ENCODE measurements around the gene MYOD1. TPM values are rescaled to one million over a fixed set of nuclear protein-coding genes. Genes with fewer than 3 reads are reported as not detected.

The MYOD1 gene
- total RNA-seq, 1 experiment from 2014 or later = not detected

GRCh38 chr11:17707830-17708229 lies 11.5 kb upstream of the MYOD1 start:
- Histone ChIP-seq H3K4me3 (replicated peaks in 1 of 2; ENCODE audit: low read depth in 1 of 2, low read length in 2 of 2) (no peak overlapping the region), H3K4me1 (ENCODE audit: control insufficient read depth in 1 of 2, insufficient read depth in 2 of 2, low read length in 2 of 2) (no peaks in the 10 kb centered on the region), H3K27ac (ENCODE audit: low read depth, low read length) (no peak overlapping the region), H3K9me3 (ENCODE audit: control insufficient read depth in 1 of 2, insufficient read depth in 1 of 2, low read depth in 1 of 2, low read length in 2 of 2) (no peaks in the 10 kb centered on the region), H3K9ac (ENCODE audit: low read length) (no peak overlapping the region), H3K9me2 (ENCODE audit: insufficient read depth) (no peaks in the 10 kb centered on the region), H3K36me3 (ENCODE audit: control insufficient read depth in 1 of 2, insufficient read depth in 2 of 2, low read length in 2 of 2) (no peaks in the 10 kb centered on the region), H3K4me2 (ENCODE audit: low read length) (no peak overlapping the region), H2AFZ (ENCODE audit: low read depth, low read length, poor library complexity, severe bottlenecking) (no peak overlapping the region), H3K27me3 (ENCODE audit: insufficient read depth, low read length) (peaks cover 10% of the 10 kb centered on the region; the same call in 1 of the 2 replicates), H3K79me2 (ENCODE audit: insufficient read depth, low read length) (no peaks in the 10 kb centered on the region), H4K20me1 (ENCODE audit: insufficient read depth) (no peaks in the 10 kb centered on the region)
- DNase-seq (ENCODE audit: low read depth, low spot score) (no peak), ATAC-seq (no peak)
- TF ChIP-seq YY1 (IDR thresholded peaks at IDR 0.05; ENCODE audit: extremely low read depth, insufficient replicate concordance, low read depth, low read length) = no peak
- no TSS peak for BruUV-seq (replicated peaks)
- intact Hi-C loops (cut with micrococcal nuclease) = no loop called here
- ChIA-PET POLR2A (no interaction called here), RAD21 (ENCODE audit: low non-redundant PET in 1 of 2, low total read pairs in 2 of 2, uncharacterized antibody in 2 of 2, unreplicated experiment in 2 of 2) (no interaction called here), CTCF (no interaction called here)

- no peaks in the 10 kb centered on the region for H3K9me3 ChIP-seq (ENCODE audit: control insufficient read depth in 1 of 2, insufficient read depth in 1 of 2, low read depth in 1 of 2, low read length in 2 of 2)
- H3K79me2 ChIP-seq (ENCODE audit: insufficient read depth, low read length) = no peaks in the 10 kb centered on the region
- no peak for ATAC-seq
- H4K20me1 ChIP-seq (ENCODE audit: insufficient read depth) = no peaks in the 10 kb centered on the region
- no peak overlapping the region for H3K4me2 ChIP-seq (ENCODE audit: low read length)
- H3K27ac ChIP-seq (ENCODE audit: low read depth, low read length) = no peak overlapping the region
- intact Hi-C loops (cut with micrococcal nuclease) = no loop called here
- no peaks in the 10 kb centered on the region for H3K36me3 ChIP-seq (ENCODE audit: control insufficient read depth in 1 of 2, insufficient read depth in 2 of 2, low read length in 2 of 2)
- H3K27me3 ChIP-seq (ENCODE audit: insufficient read depth, low read length) = peaks cover 16% of the 10 kb centered on the region; the same call in 1 of the 2 replicates
- H3K9ac ChIP-seq (ENCODE audit: low read length) = no peak overlapping the region
- no peaks in the 10 kb centered on the region for H3K4me1 ChIP-seq (ENCODE audit: control insufficient read depth in 1 of 2, insufficient read depth in 2 of 2, low read length in 2 of 2)
- no TSS peak for BruUV-seq (replicated peaks)
- H2AFZ ChIP-seq (ENCODE audit: low read depth, low read length, poor library complexity, severe bottlenecking) = no peak overlapping the region
- H3K4me3 ChIP-seq (replicated peaks in 1 of 2; ENCODE audit: low read depth in 1 of 2, low read length in 2 of 2) = no peak overlapping the region
- RAD21 ChIA-PET (ENCODE audit: low non-redundant PET in 1 of 2, low total read pairs in 2 of 2, uncharacterized antibody in 2 of 2, unreplicated experiment in 2 of 2) = no interaction called here
- POLR2A ChIA-PET = no interaction called here
- DNase-seq (ENCODE audit: low read depth, low spot score) = no peak
- CTCF ChIA-PET = interaction anchor here (1.6 kb wide), 1 partner anchor 19 kb away, joined by 5 read pairs; no protein-coding TSS in a partner anchor
- no peak for TF ChIP-seq YY1 (IDR thresholded peaks at IDR 0.05; ENCODE audit: extremely low read depth, insufficient replicate concordance, low read depth, low read length)
- TF ChIP-seq POLR2A (IDR thresholded peaks at IDR 0.05; ENCODE audit: borderline replicate concordance, extremely low read depth, insufficient read depth, insufficient read length) = no peak
- no peak for TF ChIP-seq EGR1 (IDR thresholded peaks at IDR 0.05; ENCODE audit: low read depth)
- TF ChIP-seq POLR2AphosphoS5 (IDR thresholded peaks at IDR 0.05; ENCODE audit: low read depth, low read length) = no peak
- TF ChIP-seq MAX (IDR thresholded peaks at IDR 0.05) = no peak
- no peak for TF ChIP-seq SRF (IDR thresholded peaks at IDR 0.05; ENCODE audit: low read depth)
- no peak for TF ChIP-seq ZBTB33 (IDR thresholded peaks at IDR 0.05; ENCODE audit: extremely low read depth, insufficient replicate concordance, low read length)
- TF ChIP-seq CEBPB (IDR thresholded peaks at IDR 0.05; ENCODE audit: low read depth) = no peak
- no peaks in the 10 kb centered on the region for H3K9me2 ChIP-seq (ENCODE audit: insufficient read depth)
These were observed 7.5 kb upstream of the MYOD1 start for GRCh38 chr11:17711836-17712235.
